GM21717 (cell line): ENCODE results near the gene MPP3.
"Not testable (repeated sequence)": the region's sequence is repeated elsewhere in the genome, so short reads cannot be mapped to it uniquely, and the experiment has no call there.

Experiments used
- ATAC-seq: cut with Tn5 transposase; IDR thresholded peaks from one replicate; pipeline ENCODE4 v1.9.1; 2021; ENCODE audit warnings: mild to moderate bottlenecking, moderate library complexity; ENCODE audit not compliant: unreplicated experiment

The MPP3 gene, protein sequence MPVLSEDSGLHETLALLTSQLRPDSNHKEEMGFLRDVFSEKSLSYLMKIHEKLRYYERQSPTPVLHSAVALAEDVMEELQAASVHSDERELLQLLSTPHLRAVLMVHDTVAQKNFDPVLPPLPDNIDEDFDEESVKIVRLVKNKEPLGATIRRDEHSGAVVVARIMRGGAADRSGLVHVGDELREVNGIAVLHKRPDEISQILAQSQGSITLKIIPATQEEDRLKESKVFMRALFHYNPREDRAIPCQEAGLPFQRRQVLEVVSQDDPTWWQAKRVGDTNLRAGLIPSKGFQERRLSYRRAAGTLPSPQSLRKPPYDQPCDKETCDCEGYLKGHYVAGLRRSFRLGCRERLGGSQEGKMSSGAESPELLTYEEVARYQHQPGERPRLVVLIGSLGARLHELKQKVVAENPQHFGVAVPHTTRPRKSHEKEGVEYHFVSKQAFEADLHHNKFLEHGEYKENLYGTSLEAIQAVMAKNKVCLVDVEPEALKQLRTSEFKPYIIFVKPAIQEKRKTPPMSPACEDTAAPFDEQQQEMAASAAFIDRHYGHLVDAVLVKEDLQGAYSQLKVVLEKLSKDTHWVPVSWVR

GRCh38 chr17:43832976-43833829, at the start of gene MPP3:
Gene MPP3, minus strand, starts transcription at chr17:43833146. Its CDS starts 1,240 bp downstream, at chr17:43831906.
- no peak for ATAC-seq

- ATAC-seq: no peak
Observed at GRCh38 chr17:43881758-43882505, 49.0 kb upstream of the MPP3 start.

DNA sequence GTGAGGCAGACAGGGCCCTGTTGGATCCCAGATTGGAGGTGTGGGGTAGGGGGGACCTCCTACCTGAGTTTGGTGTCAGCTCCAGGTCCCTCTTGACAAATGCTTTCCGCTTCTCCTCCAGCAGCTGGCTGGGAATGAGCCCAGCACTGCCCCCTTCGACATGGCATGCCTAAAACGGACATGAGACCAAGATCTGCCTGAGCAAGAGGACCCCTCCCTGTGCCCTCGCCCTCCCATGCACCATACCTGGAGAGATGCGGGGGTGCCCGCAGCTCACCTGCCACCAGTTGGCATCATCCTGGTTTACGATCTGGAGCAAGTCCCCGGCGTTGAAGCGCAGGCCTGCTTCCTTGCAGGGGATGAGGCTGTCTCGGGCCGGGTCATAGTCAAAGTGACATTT, 48.2 kb upstream of the MPP3 start:
- ATAC-seq: no peak

- no peak for ATAC-seq
Observed at GRCh38 chr17:43880420-43880991, 47.6 kb upstream of the MPP3 start.

GRCh38 chr17:43879723-43880419, 46.9 kb upstream of the MPP3 start:
- ATAC-seq: no peak

- ATAC-seq: no peak
Observed at GRCh38 chr17:43878260-43879175, 45.6 kb upstream of the MPP3 start.

DNA sequence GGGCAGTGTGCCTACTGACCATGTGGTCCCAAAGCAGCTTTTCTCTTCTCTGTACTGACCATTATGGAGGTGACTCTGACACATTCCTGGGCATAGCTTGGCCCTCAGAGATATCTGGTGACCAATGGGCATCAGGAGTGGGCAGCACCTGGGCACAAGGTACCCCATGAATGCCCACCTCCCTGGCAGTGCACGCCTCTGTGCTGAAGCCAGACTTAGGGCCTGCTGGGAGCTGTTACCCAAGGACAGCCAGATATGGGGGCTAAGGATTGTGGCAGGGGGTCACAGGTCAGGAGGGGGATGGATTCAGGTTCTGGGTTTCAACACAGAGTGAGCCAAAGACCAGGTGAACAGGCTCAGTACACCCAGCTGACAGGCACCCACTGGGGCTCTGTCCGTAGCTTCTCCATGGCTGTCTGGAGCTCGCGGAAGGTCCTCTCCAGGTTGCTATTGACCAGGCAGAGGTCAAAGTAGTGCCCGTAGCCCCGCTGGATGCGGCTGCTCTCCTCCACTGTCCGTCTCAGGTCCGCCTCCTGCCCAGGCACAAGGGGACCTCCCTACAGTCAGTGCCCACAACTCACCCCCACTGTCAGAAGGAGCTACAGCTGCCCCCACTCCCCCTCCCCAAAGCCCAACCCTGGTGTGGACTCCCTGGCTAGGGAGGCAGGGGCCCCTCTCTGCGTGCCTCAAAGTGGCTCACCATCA, 44.7 kb upstream of the MPP3 start:
- no peak for ATAC-seq

DNA sequence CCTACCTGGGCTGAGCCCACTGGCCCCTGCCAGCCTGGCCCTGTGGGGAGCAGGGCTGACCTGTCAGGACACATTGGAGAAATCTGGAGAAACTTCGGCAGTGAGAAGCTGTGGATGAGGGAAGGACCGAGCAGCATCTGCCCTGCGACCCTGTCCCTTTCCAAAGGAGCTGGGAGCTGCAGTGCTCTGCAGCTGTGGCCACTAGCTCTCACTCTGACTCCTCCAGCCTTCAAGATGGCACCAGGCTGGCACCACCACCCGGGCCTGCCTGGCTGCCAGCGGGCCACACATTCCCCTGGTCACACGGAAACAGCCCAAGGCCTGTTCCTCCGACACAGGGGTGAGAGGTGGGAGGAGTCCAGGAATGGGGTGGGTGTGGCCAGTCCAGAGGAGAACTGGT, 44.1 kb upstream of the MPP3 start:
- ATAC-seq: no peak

DNA sequence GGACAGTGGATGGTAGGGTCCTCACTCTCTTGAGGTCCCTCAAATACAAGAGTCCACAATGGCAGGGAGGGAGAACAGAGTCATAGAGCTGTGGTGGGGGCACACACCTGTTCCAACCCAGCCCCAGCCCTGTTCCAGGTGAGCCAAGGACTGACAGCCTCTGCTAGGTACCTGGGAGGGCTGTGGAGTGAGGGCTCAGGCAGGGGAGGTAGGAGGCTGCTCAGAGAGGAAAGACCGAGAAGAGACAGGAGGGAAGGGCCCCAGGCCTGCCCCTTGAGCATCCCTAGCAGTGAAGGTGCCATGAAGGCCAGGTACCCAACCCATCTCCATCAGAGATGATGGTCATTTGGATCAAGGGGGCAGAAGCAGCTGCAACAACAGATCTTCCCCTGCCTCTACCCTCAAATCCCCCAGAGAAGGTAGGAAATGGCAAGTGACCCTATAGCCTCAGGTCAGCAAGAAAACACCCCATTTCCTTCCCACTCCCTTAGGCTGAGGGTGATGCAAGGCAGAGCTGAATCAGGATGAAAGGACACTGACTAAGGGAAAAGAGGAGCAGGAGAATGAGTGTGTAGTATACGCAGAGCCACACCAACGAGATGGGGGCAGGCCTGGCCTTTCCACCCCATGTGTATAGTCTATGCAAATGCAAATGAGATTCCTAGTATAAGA, 42.7 kb upstream of the MPP3 start:
- no peak for ATAC-seq

GRCh38 chr17:43874293-43874692, 41.3 kb upstream of the MPP3 start:
- ATAC-seq: no peak

- ATAC-seq: no peak
Observed at GRCh38 chr17:43873815-43874214, 40.9 kb upstream of the MPP3 start.

GRCh38 chr17:43873091-43873490, 40.1 kb upstream of the MPP3 start:
- no peak for ATAC-seq

GRCh38 chr17:43871946-43872690, 39.2 kb upstream of the MPP3 start:
- ATAC-seq: no peak

- not testable (repeated sequence) for ATAC-seq
Observed at GRCh38 chr17:43869031-43869430, 36.1 kb upstream of the MPP3 start.

DNA sequence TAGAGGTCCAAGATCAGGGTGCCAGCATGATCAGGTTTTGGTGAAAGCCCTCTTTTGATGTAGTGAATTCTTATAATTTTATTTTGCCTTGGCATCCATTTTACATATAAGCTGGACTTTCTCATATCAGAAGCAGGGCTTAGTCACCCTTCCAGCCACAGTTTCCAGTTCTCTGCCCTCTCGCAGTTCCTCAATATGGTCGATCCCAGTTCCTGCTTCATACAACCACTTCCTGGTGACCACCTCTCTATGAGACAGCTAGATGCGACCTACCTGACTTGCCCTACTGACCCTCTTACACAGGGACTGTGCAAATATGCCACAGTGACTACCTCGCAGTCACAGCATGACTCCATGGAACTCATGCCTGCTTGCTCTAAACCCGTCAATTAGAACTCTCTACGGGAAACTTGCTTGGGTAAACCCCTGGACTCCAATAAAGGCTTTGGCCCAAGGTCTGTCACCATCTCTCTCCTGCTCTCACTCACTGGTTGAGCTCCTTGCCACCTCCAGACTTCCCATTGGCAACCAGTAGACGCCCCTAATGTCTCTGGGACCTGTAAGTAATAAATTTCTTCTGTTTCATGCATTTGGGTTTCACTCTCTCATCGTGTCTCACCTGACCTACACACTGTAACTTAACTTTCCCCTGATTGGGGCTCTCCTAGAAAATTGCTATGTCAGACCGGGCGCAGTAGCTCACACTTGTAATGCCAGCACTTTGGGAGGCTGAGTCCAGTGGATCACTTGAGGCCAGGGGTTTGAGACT, 35.5 kb upstream of the MPP3 start:
- no peak for ATAC-seq
